HG02571 (cell line): ENCODE data around the gene KCNK2.
"Not testable (repeated sequence)": the region's sequence is repeated elsewhere in the genome, so short reads cannot be mapped to it uniquely, and the experiment has no call there.

Experiments
- ATAC-seq: cut with Tn5 transposase; IDR thresholded peaks from one replicate; pipeline ENCODE4 v1.9.1; 2021; ENCODE audit warnings: mild to moderate bottlenecking, moderate library complexity; ENCODE audit not compliant: unreplicated experiment

Gene KCNK2

DNA sequence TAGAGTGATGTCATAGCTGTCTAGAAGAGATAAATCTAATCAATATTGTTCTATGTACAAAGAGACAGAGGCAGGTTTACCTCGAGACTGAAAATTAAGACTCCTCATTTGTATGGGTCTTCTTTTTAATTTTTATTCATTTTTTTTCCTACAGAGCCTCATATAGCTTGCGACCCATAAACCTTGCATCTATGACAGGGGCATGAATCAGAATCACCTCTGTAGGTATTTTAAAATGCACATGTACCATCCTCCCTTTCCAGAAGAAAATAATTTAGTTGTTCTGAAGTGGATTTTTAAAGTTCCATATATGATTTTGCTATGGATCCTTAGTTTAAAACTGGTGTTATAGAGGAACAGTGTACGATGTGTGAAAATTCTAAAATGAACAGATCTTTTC, 64.5 kb downstream of the KCNK2 start:
- ATAC-seq = no peak

DNA sequence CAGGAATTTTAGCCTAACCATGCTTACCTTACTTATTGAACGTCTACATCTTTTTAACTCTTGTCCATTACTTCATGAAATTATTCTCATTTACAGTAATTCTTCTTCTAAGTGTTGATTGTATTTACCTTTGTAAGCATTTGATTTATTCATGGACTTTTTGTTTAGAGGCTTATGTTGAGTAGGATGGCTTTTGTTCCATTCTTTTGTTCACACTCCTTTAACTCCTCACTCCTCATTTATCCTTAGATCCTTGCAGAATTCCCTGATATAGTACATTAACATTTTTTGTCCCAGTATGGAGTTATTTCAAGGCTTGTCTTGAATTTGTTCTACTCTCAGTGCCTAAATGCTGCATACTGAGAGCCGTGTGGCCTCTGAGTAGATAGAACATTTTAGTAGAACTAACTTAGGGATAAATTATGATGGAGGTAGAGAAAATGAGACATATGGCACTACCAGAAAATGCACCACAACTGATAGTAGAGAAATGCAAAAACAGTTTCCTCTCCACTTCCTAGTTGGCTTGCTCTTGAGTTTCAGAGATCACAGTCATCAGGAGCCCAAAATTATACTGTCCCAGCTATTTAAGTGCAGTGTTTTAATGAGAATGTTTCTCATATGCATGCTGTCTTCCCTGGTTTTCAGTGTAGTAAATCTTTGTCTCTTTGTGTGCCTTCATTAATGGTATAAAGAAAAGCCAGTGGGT, 69.5 kb downstream of the KCNK2 start:
- ATAC-seq = no peak

DNA sequence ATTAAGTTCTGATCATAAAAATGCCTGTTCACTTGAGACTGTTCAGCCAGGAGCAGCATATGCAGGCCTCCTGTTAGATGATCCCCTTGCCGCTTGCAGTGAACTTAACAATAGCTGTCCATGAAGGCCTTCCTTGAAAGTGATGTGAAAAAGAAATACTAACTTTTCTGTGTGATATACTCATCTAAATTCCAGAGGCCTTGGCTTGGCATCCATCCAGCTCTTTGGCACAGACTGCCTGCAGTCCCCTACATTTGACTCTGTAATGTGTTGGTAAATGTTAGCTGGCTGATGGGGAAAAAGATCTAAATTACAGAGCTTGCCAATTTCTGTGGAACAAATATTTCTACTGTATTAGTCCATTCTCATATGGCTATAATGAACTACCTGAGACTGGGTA, 73.7 kb downstream of the KCNK2 start:
- no peak for ATAC-seq

DNA sequence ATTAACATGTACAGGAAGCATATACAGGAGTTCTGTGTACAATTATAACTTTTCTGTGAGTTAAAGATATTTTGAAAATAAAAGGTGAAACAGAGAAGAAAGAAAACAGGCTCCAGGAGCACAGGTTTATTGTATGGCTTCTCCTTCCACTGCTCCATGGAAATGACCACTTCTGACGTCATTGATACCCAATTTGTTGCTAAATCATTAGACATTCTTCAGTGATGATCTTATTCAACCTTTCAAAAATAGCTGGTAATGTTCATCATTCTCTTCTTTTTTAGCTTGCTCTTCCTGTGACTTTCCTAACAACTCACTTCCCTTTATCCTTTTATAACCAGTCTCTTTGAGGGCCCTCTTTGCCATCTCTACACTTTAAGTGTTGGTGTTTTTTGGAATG, 77.8 kb downstream of the KCNK2 start:
- no peak for ATAC-seq

DNA sequence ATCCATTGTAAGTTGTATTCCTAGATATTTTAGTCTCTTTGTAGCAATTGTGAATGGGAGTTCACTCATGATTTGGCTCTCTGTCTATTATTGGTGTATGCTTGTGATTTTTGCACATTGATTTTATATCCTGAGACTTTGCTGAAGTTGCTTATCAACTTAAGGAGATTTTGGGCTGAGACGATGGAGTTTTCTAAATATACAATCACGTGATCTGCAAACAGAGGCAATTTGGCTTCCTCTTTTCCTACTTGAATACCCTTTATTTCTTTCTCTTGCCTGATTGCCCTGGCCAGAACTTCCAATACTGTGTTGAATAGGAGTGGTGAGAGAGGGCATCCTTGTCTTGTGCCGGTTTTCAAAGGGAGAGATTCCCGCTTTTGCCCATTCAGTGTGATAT, 80.6 kb downstream of the KCNK2 start:
- ATAC-seq = not testable (repeated sequence)

DNA sequence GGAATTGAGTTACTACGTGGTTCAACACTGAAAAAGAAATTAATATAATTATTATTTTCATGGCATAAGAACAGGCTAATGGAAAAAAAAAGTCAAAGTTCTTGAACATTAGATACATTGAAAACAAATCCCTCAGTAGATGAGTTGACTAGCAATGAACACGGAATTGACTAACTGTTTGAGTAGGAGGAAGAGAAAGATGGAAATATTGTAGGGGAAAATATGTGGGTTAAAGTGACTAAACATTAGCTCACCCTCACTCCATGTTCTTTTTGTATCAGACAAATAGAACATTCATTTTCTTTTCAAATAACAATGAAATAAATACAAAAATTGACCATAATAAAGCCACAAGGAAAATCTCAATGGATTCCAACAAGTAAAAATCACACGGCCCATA, 84.3 kb downstream of the KCNK2 start:
- no peak for ATAC-seq

DNA sequence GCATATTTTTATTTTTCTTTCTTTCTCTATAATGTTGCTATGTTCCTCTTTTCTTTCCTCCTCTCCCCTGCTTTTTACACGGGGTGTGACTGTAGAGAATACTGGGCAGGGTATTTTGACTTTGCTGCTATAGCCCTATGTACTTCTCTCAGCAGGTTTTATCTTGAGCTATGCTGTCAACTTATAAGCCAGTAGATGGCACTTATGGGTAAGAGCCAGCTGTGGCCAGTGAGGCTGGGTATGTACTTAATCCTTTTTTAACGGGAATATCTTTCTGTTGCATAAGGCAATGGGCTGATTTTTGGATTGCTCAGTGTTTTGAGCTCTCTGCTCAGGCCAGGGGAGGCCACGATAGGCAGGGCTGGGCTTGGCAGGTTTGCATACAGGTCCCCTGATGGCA, 99.0 kb downstream of the KCNK2 start:
- no peak for ATAC-seq

DNA sequence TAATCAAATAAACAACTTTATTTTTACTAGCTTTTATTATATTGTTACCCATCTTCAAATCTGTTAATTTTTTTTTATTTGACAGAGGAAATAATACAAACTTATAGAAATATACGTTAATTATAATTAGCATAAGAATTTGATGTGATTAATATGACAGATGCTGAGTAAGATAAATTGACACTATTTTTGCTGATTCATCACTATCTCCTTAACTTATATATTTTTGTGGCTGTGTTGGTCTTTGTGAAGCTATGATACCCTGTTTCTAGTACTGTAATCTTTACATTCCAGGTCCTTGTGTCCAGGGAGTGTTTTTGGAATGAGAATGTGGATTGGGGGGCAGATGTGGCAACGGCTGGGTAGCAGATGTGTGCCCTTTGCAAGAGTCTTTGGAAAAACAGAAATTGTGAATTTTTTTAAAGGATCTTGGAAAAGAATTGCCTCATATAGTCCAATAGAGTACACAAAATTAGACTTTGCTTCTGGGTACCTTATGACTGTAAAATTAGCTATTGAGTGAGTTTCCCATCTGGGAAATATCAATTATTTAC, 102.6 kb downstream of the KCNK2 start:
- ATAC-seq = no peak

DNA sequence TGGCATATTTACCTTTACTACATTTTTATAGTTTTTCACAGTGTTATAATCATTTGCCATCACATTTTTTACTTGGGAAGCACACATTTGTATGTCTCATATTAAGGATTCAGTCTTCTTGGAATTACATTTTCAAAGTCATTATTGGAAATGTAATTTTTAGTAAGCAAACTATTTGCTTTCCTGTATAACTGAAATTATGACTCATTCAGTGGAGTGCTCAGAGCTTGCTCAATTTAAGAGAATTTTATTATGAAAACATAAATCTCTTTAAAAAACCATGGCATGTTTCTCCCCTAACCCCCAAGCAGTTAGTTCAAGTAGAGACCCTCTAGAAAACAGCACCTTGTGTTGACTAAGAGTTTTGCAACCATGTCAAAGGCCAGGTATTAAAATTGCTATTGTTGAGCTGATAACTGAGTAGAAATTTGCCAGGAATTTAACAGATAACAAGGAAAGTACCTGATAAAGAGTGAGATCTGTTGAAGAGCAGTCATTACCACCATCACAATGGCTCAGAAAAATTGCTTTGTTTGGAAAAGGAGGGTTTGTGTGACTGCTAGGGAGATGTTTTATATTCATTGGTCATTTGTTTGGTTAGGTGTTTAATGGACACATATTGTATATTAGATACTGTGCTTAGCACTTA, 105.9 kb downstream of the KCNK2 start:
- no peak for ATAC-seq

DNA sequence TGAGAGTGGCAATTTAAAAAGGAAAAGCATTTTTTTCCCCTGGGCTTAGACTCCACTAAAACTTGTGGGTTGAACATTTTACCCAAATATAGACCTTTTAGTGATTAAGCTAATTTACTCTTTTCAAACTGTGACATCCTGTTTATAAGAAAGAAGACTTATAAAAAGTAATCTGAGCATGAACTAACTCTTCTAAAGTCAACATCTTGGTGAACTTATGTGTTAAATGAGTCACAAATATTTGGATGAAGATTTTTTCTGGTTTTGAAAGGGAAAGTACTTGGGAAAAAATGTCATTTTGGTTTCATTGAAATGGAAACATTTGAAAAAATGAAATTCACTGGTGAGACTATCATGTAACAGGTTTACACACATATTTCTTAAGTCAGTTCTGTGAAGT, 109.8 kb downstream of the KCNK2 start:
- no peak for ATAC-seq

DNA sequence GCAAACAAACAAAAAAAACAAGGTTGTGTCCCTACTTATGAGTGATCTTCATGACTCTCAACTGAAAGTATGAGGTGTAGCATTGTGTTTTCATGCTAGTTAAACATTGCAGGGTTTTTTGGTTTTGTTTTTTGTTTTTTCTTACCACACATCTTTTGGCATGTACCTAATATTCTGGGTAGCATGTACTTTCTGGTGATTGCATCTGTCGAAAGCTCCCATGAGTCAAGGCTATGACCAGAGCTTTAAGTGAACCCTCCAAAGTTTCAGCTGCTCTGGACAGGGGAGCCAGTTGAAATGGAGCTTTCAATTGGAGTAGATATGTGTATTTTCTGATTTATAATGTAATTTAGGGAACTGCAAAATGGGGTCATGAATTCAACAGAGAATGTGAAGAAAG, 115.5 kb downstream of the KCNK2 start:
- ATAC-seq = no peak

DNA sequence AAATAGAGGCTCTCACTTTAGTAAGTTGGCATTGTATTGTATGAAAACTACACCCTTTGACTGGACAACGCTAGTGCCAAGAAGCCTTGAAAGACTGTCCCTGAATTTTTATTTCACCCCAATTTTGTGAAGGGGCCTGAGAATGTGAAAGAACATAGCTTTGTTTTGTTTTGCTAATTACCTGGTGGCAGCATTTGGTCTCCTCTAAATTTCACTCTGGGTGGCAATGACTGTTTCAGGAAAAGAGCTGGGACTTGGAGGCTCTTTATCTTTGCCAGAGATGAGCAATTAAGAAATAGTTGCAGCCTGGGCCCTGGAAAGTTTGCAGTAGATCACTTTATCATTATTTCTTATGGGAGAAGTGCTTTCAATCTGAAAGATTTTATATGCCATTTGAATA, 117.6 kb downstream of the KCNK2 start:
- ATAC-seq = no peak

DNA sequence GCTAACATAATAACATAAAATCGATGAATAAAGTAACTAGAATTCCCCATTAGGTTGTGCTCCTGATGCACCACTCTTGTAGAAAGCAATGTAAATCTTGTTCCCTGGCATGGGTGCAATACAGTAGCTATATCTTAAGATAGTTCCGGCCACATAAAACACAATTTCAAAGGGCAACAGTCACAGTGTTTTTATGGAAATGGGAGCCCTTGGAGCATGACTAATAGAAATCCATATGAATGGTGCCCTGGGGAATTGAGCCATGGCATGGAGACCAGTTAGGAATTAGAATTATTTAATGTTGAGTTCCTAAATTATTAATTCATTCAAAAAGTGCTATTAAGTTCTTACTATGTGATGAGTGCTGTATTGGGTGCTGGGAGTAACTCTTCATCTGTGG, 118.7 kb downstream of the KCNK2 start:
- no peak for ATAC-seq

DNA sequence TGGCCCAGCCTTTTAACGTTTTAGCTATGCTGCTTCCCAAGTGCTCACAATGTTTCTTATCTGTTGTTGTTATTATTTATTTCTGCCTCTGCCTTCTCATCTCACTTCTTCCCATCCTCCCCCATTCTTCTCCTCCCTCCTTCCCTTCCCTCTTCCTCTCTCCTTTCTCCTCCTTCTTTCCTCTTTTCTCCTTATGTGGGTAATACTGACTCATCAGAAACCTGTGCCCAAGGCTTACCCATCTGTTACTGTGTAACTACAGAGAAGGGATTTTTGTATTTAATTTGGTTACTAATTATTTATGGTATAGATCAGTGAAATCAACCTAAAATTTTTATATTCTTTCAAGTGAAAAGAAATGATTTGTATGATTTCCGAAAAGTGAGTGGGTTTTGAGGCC, 120.3 kb downstream of the KCNK2 start:
- ATAC-seq = no peak

DNA sequence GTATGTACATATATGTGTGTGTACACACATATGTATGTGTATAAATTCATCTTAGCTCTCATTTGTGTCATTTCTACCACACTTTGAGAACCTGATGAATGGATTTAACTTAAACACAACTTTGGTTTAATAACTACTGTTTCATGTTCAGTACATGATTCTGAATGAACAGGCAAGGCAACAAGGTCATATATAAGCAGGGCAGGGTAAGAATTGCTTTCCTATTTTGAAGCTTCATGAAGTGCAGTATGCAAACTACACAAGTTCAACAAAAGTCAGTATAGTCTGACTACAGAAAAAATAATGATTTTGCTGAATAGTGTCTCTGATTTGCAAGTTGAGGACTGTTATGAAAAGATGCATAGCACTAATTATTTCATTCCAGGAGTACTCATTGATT, 127.6 kb downstream of the KCNK2 start:
- no peak for ATAC-seq

DNA sequence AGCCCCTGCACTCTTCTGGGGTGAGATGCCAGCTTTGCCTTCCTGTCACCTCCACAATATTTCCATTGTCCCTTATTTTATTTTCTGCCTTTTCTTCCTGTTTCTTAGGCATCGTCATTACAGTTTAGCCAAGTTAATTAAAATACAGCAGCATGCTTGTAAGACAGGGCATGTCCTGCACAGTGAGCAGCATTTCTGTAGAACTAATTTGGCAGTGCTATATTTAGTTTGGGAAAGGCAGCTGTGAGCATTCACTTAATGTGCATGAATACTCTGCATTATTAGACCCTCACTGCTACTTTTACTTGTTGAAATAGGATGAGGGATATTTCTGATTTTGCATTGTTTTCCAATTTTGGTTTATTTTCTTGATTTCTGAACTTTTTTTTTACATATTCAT, 133.3 kb downstream of the KCNK2 start:
- no peak for ATAC-seq

DNA sequence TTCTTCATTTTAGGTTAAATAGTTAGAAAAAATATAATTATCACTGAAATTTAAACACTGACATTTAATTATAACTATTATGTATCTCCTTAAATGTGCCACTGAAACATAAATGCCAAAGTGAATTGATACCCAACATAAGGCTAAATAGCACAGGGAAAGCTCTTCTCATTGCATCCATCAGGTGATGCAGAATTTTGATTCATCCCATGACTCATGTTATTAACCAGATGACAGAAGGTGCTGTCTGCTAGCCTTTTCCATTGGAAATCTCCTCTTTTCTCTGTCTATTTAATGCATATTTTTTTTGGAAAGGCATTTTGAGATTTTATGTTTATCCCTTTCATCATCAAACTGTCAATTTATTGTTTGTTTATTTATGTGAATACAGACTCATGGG, 136.8 kb downstream of the KCNK2 start:
- ATAC-seq = no peak

DNA sequence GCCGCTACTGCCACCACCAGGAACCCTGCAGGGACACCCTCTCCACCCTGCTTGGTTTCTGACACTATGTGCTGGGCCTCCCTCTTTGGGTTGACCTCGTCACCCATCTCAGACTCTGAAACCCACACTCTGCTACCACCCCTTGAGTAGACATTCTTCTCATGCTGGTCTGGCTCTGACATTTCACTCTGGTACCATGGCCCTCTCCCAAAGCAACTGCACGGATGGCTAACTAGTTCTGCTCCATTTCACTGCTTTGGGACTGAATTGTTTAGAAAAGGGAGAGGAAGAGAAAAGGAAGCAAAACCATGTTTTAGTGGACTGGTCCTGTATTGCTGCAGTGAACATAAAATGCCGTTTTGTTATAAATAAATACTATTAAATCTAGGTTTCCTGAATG, 137.8 kb downstream of the KCNK2 start:
- ATAC-seq = no peak

DNA sequence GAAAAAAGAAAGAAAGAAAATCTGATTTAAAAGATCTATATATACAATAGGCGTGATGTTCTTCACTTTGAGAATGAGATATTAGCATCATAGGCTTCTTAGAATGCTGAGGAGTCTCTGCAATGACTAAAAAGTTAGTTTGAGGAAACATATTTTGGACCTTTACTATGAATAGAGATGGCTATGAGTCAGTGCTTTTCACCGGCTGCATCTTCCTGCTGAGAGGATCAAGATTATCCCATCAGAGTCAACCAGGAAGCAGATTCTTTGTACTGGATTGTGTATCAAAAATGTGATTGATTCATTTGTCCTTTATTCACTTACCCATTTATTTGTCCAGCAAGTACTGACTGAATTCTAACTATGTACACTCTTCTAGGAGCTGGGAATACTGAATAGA, 144.2 kb downstream of the KCNK2 start:
- ATAC-seq = no peak

DNA sequence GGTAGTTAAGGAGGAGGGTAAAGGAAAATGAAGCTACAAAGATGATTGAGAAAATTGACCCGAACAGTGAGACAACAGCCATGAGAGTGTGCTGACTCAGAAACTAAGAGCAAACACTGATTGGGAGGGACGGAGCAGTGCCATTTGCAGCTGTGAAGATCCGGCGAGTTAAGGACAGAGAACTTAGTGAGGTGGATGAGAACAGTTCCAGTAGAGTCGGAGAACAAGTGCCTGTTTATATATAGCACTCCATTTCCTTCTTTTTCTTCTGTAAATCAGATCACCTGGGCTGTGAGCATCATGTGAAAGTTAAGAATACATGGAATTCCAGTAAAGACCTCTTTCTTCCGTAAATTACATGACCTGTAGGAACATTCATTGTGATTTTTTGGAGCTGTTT, 145.7 kb downstream of the KCNK2 start:
- no peak for ATAC-seq

DNA sequence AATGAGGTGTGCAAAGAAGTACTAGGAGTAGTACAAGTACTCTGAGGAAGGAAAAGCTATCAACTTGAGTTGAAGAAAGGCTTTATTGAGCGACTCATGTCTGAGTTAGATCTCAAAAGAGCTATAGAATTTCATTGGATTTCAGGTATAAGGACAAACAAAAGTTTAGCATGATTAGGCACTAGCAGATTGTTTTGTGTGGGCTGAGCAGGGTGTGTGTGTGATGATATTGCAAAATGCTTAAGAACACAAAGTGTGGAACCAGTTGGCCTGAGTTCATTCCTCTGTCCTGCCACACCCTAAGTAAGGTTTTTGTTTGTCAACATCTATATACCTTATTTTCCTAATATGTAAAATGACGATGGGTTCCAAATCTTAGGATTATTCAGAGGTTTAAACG, 158.9 kb downstream of the KCNK2 start:
- ATAC-seq = no peak

DNA sequence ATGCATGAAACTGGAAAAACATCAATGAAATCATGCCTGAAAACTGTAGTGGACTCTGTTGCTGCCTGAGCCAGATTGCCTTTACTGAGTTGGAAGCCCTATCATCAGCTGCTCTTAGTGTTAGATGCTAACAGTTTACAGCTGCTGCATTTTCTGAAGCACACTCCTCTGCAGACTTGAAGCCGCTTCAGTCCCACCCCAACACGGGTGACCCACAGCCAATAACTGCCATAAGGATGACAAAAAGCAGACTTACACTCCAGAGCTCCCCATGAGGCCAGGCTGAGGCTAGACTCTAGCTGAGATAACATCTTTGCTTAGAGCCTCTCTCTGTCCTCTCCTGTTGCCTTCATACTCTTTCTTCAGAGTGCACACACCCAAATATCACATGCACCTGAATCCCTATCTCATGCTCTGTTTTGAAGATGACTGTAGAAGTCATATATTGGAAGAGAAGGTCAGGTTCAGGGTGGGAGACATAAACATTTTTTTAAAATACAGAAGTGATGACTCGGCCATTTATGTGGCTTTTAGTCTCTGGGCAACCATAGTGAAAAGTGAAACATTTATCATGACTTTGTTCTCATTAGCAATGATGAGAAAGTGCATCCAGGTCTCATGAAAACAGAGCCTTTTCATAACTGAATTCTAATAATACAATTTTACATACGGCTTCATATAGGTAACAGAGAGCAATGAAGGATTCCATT, 161.0 kb downstream of the KCNK2 start:
- no peak for ATAC-seq
